Spleen (tissue), 11 donors: ENCODE results near the gene ZNF804B. TPM values are rescaled to one million over a fixed set of nuclear protein-coding genes. Genes with fewer than 3 reads are reported as not detected.

Experiments used
- DNase-seq: peaks from one replicate; pipeline ENCODE4 v3.0.0-alpha.2; 2020
- H3K27ac ChIP-seq, 8 donors: fragments of 200-600 bp; sonication (generic) in 7 of 8; 1 replicate in 4 of 8; 2 replicates in 4 of 8; pipeline versions ENCODE4 v1.5.0 to v1.8.0; 2016 to 2021; ENCODE audit warnings: inconsistent platforms in 4 of 8, mild to moderate bottlenecking in 4 of 8, moderate library complexity in 1 of 8
- H3K27me3 ChIP-seq, 7 donors: fragments of 200-600 bp; sonication (generic) in 6 of 7; replicated peaks in 1 of 7; 1 replicate in 4 of 7; 2 replicates in 3 of 7; pipeline versions ENCODE4 v1.5.0 to v1.8.0; 2016 to 2021; ENCODE audit warnings: inconsistent platforms in 3 of 7, mild to moderate bottlenecking in 1 of 7
- H3K36me3 ChIP-seq, 6 donors: fragments of 200-600 bp; sonication (generic) in 5 of 6; 1 replicate in 4 of 6; 2 replicates in 2 of 6; pipeline versions ENCODE4 v1.5.0 to v1.8.0; 2016 to 2021; ENCODE audit warnings: inconsistent platforms in 2 of 6
- H3K4me1 ChIP-seq, 6 donors: fragments of 200-600 bp; sonication (generic) in 5 of 6; 1 replicate in 3 of 6; 2 replicates in 3 of 6; pipeline versions ENCODE4 v1.5.0 to v1.8.0; 2016 to 2021; ENCODE audit warnings: inconsistent platforms in 3 of 6
- H3K4me3 ChIP-seq, 8 donors: fragments of 200-600 bp; sonication (generic) in 7 of 8; 1 replicate in 4 of 8; 2 replicates in 4 of 8; pipeline versions ENCODE4 v1.5.0 to v1.8.0; 2016 to 2021; ENCODE audit warnings: inconsistent platforms in 4 of 8, mild to moderate bottlenecking in 4 of 8, moderate library complexity in 2 of 8
- H3K9me3 ChIP-seq, 8 donors: fragments of 200-600 bp; sonication (generic) in 7 of 8; 1 replicate in 4 of 8; 2 replicates in 4 of 8; pipeline versions ENCODE4 v1.5.0 to v1.8.0; 2016 to 2021; ENCODE audit warnings: inconsistent platforms in 4 of 8
- POLR2A ChIP-seq, 3 donors: fragments of 450-650 bp; IDR thresholded peaks; one replicate each; pipeline ENCODE4 v1.5.1; 2017; ENCODE audit warnings: antibody characterized with exemption in 3 of 3, mild to moderate bottlenecking in 1 of 3
- POLR2AphosphoS5 ChIP-seq, 3 donors: sonication (generic); formaldehyde crosslinking; IDR thresholded peaks; one replicate each; pipeline ENCODE4 v1.5.1; 2017; ENCODE audit warnings: antibody characterized with exemption in 3 of 3
- WGBS, 5 donors: extraction: QIAGEN DNeasy Blood & Tissue Kit in 3 of 5; methylation state at CpG; one replicate each; pipeline versions ENCODE4 v1.1.5 to v1.1.7; 2013 to 2018; 5-methylcytosine and 5-hydroxymethylcytosine counted together
- intact Hi-C: fragments of 100-400 bp; cut with DNase I; formaldehyde crosslinking; loops from one replicate; pipeline ENCODE4 v1.15.0; 2023; ENCODE audit warnings: low total_unique reads
- polyA plus RNA-seq, 3 donors: library from polyadenylated mRNA; stranded (reverse); fragments of 200-250 nt; gene quantifications; one replicate each; pipeline ENCODE4 v1.2.1, GENCODE V29; 2013
- total RNA-seq, 7 donors: library from RNA; depleted of rRNA in 3 of 7; stranded (reverse); fragments of >200 nt in 3 of 7; fragmentation: NEBNext Ultra II Directional in 4 of 7; extraction: Animal tissue kit (Norgen Biotek cat#: 25700) in 4 of 7; gene quantifications; one replicate each; pipeline versions ENCODE4 v1.1.0 to v1.2.1, GENCODE V29; 2016 to 2021
- TF ChIP-seq, protein P1 (sequence below), 11 experiments: fragments of 200-600 bp in 7 of 11; fragments of 450-650 bp in 4 of 11; sonication (generic) in 4 of 11; IDR thresholded peaks in 8 of 11; conservative IDR thresholded peaks in 3 of 11; 1 replicate in 7 of 11; 2 replicates in 4 of 11; pipeline versions ENCODE4 v1.4.0 to v1.8.0; 2016 to 2021; ENCODE audit warnings: antibody characterized with exemption in 11 of 11, inconsistent platforms in 4 of 11, mild to moderate bottlenecking in 1 of 11
- donor health status: healthy with polysubstance abuse.
- donor health status: DM: no; HTN: no; CAD: no; lungs with moderate emphysema.
- donor health status: DM: no; HTN: no; CAD: no.
- donor health status: Bipolar disorder and iron deficiency.
- donor health status: healthy.
- donor health status: DM: no; HTN: no; CAD: no.
- donor health status: DM: yes; HTN: yes; CAD: no.

Gene ZNF804B
- total and polyA plus RNA-seq, 10 donors = not detected

DNA sequence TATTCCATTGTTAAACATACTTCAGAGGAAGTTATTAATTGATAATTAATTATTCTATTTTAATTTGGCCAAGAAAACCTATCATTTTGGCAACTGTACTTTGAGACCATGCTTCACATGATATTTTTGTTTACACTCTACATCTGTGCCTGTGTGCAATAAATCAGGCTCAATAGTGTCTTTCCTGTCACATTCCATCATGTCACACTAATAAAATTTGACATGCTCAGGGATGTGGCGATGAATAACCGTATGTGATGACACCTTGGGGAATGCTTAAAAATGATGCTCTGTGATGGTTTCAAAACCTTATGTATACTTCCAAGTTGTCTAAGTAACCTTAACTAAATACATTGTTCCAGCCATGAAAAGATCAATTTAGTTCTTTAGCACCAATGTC, 400.6 kb downstream of the ZNF804B start:
- Histone ChIP-seq H3K4me3 (no peak overlapping the region), H3K27me3 (no peaks in the 10 kb centered on the region), H3K27ac (no peak overlapping the region), H3K9me3 (peaks cover 0 to 4% (median 0%) of the 10 kb centered on the region in 8 donors), H3K4me1 (no peaks in the 10 kb centered on the region), H3K36me3 (no peaks in the 10 kb centered on the region)
- no peak for DNase-seq
- intact Hi-C loops = no loop called here
- 86 to 96% (median 96%) methylated on average over 2 of the region's 2 CpGs for WGBS, 5 donors
- no peak for TF ChIP-seq POLR2AphosphoS5 (IDR thresholded peaks at IDR 0.05)
- no peak for TF ChIP-seq POLR2A (IDR thresholded peaks at IDR 0.05)
- TF ChIP-seq, protein P1, sequence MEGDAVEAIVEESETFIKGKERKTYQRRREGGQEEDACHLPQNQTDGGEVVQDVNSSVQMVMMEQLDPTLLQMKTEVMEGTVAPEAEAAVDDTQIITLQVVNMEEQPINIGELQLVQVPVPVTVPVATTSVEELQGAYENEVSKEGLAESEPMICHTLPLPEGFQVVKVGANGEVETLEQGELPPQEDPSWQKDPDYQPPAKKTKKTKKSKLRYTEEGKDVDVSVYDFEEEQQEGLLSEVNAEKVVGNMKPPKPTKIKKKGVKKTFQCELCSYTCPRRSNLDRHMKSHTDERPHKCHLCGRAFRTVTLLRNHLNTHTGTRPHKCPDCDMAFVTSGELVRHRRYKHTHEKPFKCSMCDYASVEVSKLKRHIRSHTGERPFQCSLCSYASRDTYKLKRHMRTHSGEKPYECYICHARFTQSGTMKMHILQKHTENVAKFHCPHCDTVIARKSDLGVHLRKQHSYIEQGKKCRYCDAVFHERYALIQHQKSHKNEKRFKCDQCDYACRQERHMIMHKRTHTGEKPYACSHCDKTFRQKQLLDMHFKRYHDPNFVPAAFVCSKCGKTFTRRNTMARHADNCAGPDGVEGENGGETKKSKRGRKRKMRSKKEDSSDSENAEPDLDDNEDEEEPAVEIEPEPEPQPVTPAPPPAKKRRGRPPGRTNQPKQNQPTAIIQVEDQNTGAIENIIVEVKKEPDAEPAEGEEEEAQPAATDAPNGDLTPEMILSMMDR (IDR thresholded peaks at IDR 0.05 in 8 of 11, conservative IDR thresholded peaks at IDR 0.05 in 3 of 11) = no peak

DNA sequence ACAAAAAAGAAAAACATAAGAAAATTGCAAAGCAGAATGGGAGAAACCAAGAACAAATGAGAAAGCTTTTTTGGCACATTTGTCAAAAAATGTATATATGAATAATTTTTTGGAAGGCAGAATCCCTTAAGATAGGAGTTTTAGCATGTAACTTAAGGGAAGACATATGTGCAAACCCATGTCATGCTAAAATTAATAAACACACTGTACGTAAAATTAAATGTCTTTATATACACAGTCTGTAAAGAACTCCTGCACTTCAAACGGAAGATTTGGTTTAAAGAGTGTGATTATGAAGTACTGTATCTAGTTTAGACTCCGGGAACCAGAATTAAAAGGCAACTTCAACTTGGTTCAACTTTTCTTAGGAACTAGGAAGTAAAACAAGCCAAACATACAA, 405.9 kb downstream of the ZNF804B start:
- Histone ChIP-seq H3K4me1 (no peaks in the 10 kb centered on the region), H3K9me3 (no peaks in the 10 kb centered on the region), H3K4me3 (no peak overlapping the region), H3K27ac (no peak overlapping the region), H3K27me3 (no peaks in the 10 kb centered on the region), H3K36me3 (no peaks in the 10 kb centered on the region)
- no peak for DNase-seq
- TF ChIP-seq POLR2AphosphoS5 (IDR thresholded peaks at IDR 0.05) = no peak
- no peak for TF ChIP-seq POLR2A (IDR thresholded peaks at IDR 0.05)
- TF ChIP-seq, protein P1 (IDR thresholded peaks at IDR 0.05 in 8 of 11, conservative IDR thresholded peaks at IDR 0.05 in 3 of 11) = no peak
- intact Hi-C loops = no loop called here
- 64 to 86% (median 83%) methylated on average over 3 of the region's 3 CpGs for WGBS, 5 donors

DNA sequence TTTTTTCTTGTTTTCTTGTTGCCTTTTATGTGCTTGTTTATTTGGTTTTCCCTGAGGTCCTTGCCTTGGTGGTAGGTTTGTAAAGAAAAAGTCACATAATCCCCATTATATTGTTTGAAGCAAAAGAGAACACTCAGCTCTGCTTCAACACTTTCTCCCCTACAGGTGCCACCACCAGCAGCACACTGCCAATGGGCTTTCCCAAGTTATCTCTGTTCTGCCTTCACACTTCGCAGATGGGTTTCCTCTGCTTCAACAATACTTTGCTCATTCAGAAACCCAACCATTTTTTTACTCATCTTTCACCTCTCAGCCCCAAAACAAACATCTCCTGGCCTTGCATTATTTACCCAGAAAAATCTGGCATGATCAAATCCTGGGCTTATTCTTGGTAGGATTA, 411.1 kb downstream of the ZNF804B start:
- 57 to 78% (median 61%) methylated on average over 1 of the region's 1 CpG for WGBS, 5 donors
- no peak overlapping the region for H3K4me3 ChIP-seq
- intact Hi-C loops = no loop called here
- H3K27ac ChIP-seq = no peak overlapping the region
- H3K9me3 ChIP-seq = peaks cover 0 to 7% (median 0%) of the 10 kb centered on the region in 8 donors
- H3K4me1 ChIP-seq = no peaks in the 10 kb centered on the region
- DNase-seq = no peak
- TF ChIP-seq POLR2AphosphoS5 (IDR thresholded peaks at IDR 0.05) = no peak
- TF ChIP-seq, protein P1 (IDR thresholded peaks at IDR 0.05 in 8 of 11, conservative IDR thresholded peaks at IDR 0.05 in 3 of 11) = no peak
- no peak for TF ChIP-seq POLR2A (IDR thresholded peaks at IDR 0.05)
- H3K27me3 ChIP-seq = no peaks in the 10 kb centered on the region
- no peaks in the 10 kb centered on the region for H3K36me3 ChIP-seq

DNA sequence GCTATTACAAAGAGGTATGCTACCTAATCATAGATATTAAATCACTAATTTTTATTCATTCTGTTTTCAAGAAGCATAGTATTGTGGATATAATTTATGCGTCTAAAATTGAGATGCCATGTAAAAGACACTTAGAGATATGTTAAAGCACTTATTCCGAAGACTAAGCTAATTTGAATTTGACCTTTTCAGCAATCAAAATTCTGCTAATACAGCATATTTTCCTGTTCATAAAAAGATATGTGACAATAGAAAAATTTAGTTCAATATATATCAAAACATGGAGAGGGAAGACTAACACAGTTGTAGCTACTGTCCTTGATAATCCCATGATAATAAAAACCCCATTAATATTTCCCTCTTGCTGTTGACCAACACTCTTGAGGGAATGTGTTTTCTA, 422.6 kb downstream of the ZNF804B start:
- intact Hi-C loops = no loop called here
- Histone ChIP-seq H3K27me3 (no peaks in the 10 kb centered on the region), H3K4me1 (no peaks in the 10 kb centered on the region), H3K36me3 (no peaks in the 10 kb centered on the region), H3K4me3 (no peak overlapping the region), H3K27ac (no peak overlapping the region), H3K9me3 (peaks cover 0 to 31% (median 11%) of the 10 kb centered on the region in 8 donors)
- 85 to 94% (median 90%) methylated on average over 2 of the region's 2 CpGs for WGBS, 5 donors
- no peak for TF ChIP-seq POLR2AphosphoS5 (IDR thresholded peaks at IDR 0.05)
- TF ChIP-seq POLR2A (IDR thresholded peaks at IDR 0.05) = no peak
- DNase-seq = no peak

DNA sequence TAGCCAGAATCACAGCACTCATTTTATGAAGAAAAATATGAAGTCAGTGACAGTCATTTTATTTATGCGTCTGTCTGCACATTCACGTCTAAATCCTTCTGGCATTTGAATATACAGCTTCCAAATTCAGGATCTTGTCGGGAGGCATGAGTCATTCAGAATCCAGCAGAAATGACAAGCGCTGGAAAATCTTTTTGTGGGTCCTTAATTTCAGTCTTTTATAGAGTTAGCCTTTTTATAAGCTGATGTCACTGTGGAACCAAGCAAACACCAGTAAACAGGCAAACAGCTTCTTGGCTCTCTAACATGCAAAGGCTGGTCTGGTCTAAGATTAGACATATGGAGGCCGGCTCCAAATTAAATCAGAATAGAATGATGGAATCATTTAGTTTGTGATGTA, 424.2 kb downstream of the ZNF804B start:
- TF ChIP-seq POLR2A (IDR thresholded peaks at IDR 0.05) (no peak), POLR2AphosphoS5 (IDR thresholded peaks at IDR 0.05) (no peak)
- TF ChIP-seq, protein P1 (IDR thresholded peaks at IDR 0.05 in 8 of 11, conservative IDR thresholded peaks at IDR 0.05 in 3 of 11) = no peak
- Histone ChIP-seq H3K27ac (no peak overlapping the region), H3K36me3 (no peaks in the 10 kb centered on the region), H3K27me3 (no peaks in the 10 kb centered on the region), H3K9me3 (peaks cover 0 to 26% (median 8%) of the 10 kb centered on the region in 8 donors), H3K4me1 (no peaks in the 10 kb centered on the region), H3K4me3 (no peak overlapping the region)
- intact Hi-C loops = no loop called here
- 76 to 87% (median 81%) methylated on average over 5 of the region's 5 CpGs for WGBS, 5 donors
- no peak for DNase-seq
